SK-N-SH (cell line): ENCODE data around the gene AADACL4.

Experiments used
- CTCF ChIP-seq: fragments of 200-600 bp; sonication (generic); IDR thresholded peaks from 2 replicates; pipeline ENCODE4 v1.6.1; 2017; ENCODE audit warnings: antibody characterized with exemption, mild to moderate bottlenecking, moderate library complexity
- EZH2phosphoT487 ChIP-seq: fragments of 200-600 bp; sonication (generic); IDR thresholded peaks from 2 replicates; pipeline ENCODE4 v1.6.1; 2017; ENCODE audit warnings: low read depth, mixed run types, mild to moderate bottlenecking, antibody characterized with exemption, moderate library complexity, borderline replicate concordance
- GABPA ChIP-seq: IDR thresholded peaks from 2 replicates; pipeline ENCODE4 v1.4.0; 2012; ENCODE audit warnings: low read depth, mild to moderate bottlenecking
- GATA2 ChIP-seq: sonication (generic); formaldehyde crosslinking; IDR thresholded peaks from 2 replicates; pipeline ENCODE4 v1.5.0; 2020; ENCODE audit warnings: mild to moderate bottlenecking, missing genetic modification reagents
- JUND ChIP-seq: IDR thresholded peaks from 2 replicates; pipeline ENCODE4 v1.4.0; 2012
- MAX ChIP-seq: IDR thresholded peaks from 2 replicates; pipeline ENCODE4 v1.4.0; 2012; ENCODE audit warnings: low read depth
- MXI1 ChIP-seq: IDR thresholded peaks from 2 replicates; pipeline ENCODE4 v1.6.1; 2012; ENCODE audit warnings: mild to moderate bottlenecking, low read depth, low read length, improper control_type of control experiment
- PBX3 ChIP-seq: IDR thresholded peaks from 2 replicates; pipeline ENCODE4; 2012
- POLR2AphosphoS5 ChIP-seq: IDR thresholded peaks from 2 replicates; pipeline ENCODE4 v1.6.1; 2012; ENCODE audit warnings: low read depth, low read length
- RAD21 ChIP-seq: IDR thresholded peaks from 2 replicates; pipeline ENCODE4 v1.6.1; 2012; ENCODE audit warnings: mild to moderate bottlenecking, low read length
- REST ChIP-seq: IDR thresholded peaks from 2 replicates; pipeline ENCODE4 v1.6.1; 2012; ENCODE audit warnings: mild to moderate bottlenecking, low read depth, low read length, moderate library complexity
- TCF12 ChIP-seq: IDR thresholded peaks from 2 replicates; pipeline ENCODE4 v1.4.0; 2012
- USF2 ChIP-seq: fragments of 150-350 bp; IDR thresholded peaks from 2 replicates; pipeline ENCODE4 v1.6.1; 2017; ENCODE audit warnings: antibody characterized with exemption, low read length, low read depth, borderline replicate concordance
- YY1 ChIP-seq: IDR thresholded peaks from 2 replicates; pipeline ENCODE4 v1.4.0; 2012; ENCODE audit warnings: low read depth, mild to moderate bottlenecking

- TF ChIP-seq REST (no peak), EZH2phosphoT487 (no peak), TCF12 (no peak), JUND (no peak), MXI1 (no peak), CTCF (no peak), RAD21 (no peak), MAX (no peak), YY1 (no peak), GABPA (no peak), POLR2AphosphoS5 (no peak), USF2 (no peak), GATA2 (CRISPR knock-in tag) (no peak), PBX3 (no peak)
Measured at GRCh38 chr1:12657060-12657884, 13.4 kb downstream of the AADACL4 start.
